Upper lobe of right lung (tissue), 1 donor: ENCODE results near the gene COPS8. TPM values are rescaled to one million over a fixed set of nuclear protein-coding genes. Genes with fewer than 3 reads are reported as not detected.

Experiments
- ATAC-seq: fragments of 200-7000 bp; cut with Tn5 transposase; one replicate; pipeline ENCODE4 v1.9.1; 2020; ENCODE audit warnings: mild to moderate bottlenecking, moderate library complexity
- DNase-seq: peaks from one replicate; pipeline ENCODE4 v3.0.0-alpha.2; 2020
- H3K27ac ChIP-seq: fragments of 200-600 bp; one replicate; pipeline ENCODE4 v1.8.0; 2022
- H3K27me3 ChIP-seq: fragments of 200-600 bp; one replicate; pipeline ENCODE4 v1.8.0; 2022; ENCODE audit warnings: mild to moderate bottlenecking
- H3K36me3 ChIP-seq: fragments of 200-600 bp; one replicate; pipeline ENCODE4 v1.8.0; 2022
- H3K4me1 ChIP-seq: fragments of 200-600 bp; one replicate; pipeline ENCODE4 v1.8.0; 2022
- H3K4me3 ChIP-seq: fragments of 200-600 bp; one replicate; pipeline ENCODE4 v1.8.0; 2022; ENCODE audit warnings: mild to moderate bottlenecking
- H3K9me3 ChIP-seq: fragments of 200-600 bp; one replicate; pipeline ENCODE4 v1.8.0; 2022
- intact Hi-C: fragments of 100-400 bp; cut with DNase I; formaldehyde crosslinking; loops from one replicate; pipeline ENCODE4 v1.11.0; 2022
- total RNA-seq: library from RNA; stranded (reverse); fragmentation: NEBNext Ultra II Directional; extraction: Animal tissue kit (Norgen Biotek cat#: 25700); gene quantifications from one replicate; pipeline ENCODE4 v1.2.1, GENCODE V29; 2021
- TF ChIP-seq, protein P1 (sequence below): fragments of 200-600 bp; IDR thresholded peaks from one replicate; pipeline ENCODE4 v1.8.0; 2022; ENCODE audit warnings: antibody characterized with exemption
- donor health status: DM: no; HTN: yes; CAD: no; lungs with severe emphysema.

The COPS8 gene
- total RNA-seq, 1 donor from 2014 or later = 40.9 TPM

- DNase-seq (no peak), ATAC-seq (no peak)
- Histone ChIP-seq H3K27me3 (no peaks in the 10 kb centered on the region), H3K4me3 (no peak overlapping the region), H3K4me1 (peaks cover 28% of the 10 kb centered on the region), H3K9me3 (no peaks in the 10 kb centered on the region), H3K36me3 (no peaks in the 10 kb centered on the region), H3K27ac (no peak overlapping the region)
- TF ChIP-seq, protein P1, sequence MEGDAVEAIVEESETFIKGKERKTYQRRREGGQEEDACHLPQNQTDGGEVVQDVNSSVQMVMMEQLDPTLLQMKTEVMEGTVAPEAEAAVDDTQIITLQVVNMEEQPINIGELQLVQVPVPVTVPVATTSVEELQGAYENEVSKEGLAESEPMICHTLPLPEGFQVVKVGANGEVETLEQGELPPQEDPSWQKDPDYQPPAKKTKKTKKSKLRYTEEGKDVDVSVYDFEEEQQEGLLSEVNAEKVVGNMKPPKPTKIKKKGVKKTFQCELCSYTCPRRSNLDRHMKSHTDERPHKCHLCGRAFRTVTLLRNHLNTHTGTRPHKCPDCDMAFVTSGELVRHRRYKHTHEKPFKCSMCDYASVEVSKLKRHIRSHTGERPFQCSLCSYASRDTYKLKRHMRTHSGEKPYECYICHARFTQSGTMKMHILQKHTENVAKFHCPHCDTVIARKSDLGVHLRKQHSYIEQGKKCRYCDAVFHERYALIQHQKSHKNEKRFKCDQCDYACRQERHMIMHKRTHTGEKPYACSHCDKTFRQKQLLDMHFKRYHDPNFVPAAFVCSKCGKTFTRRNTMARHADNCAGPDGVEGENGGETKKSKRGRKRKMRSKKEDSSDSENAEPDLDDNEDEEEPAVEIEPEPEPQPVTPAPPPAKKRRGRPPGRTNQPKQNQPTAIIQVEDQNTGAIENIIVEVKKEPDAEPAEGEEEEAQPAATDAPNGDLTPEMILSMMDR = no peak
- intact Hi-C loops = no loop called here
Measured at GRCh38 chr2:237074211-237074993, 11.3 kb upstream of the COPS8 start.

DNA sequence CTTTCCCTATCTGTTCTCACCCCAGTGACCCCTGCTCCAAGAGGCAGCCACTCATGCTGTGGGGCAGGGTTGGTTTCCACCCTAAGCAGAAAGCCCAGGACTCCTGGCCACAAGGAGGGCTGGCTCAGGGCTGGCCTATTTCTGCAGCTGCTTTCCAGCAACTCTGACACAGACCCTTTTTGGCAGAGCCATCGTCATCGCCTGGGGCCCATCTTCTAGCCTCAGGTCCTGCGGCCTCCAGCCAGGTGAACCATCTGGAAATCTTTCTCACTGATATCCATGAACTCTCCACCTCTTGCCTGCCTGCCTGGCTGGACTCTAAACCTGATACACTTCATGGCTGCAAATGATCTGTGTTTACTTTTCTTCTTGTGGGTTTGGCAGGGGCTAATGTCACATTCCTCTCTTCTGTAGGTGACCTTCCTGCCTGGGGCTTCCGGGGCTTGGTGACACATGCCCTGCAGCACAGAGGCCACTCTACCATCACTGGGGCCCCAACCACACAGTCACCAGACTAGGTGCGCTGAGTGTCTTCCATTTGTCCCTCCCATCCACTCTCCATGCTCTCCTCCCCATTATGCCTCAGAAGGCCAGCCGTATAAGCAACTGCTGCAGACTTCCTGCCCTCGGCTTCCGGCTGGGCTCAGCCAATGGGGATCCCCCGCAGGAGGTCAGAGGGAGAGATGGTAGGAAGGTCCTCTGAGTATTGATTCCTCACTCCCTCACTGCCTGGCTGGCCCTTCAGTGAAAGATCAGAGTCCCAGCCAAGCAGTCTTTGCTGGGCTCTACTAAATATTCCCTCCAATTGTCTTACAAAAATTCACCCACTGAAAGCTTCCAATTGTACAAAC, 9.7 kb upstream of the COPS8 start:
- H3K9me3 ChIP-seq = no peaks in the 10 kb centered on the region
- DNase-seq (peak; percentile 69), ATAC-seq (peak; percentile 85)
- peaks cover 28% of the 10 kb centered on the region for H3K4me1 ChIP-seq
- TF ChIP-seq, protein P1 = no peak
- no peaks in the 10 kb centered on the region for H3K27me3 ChIP-seq
- intact Hi-C loops = no loop called here
- no peak overlapping the region for H3K27ac ChIP-seq
- H3K36me3 ChIP-seq = no peaks in the 10 kb centered on the region
- H3K4me3 ChIP-seq = no peak overlapping the region

GRCh38 chr2:237081596-237081995, 4.1 kb upstream of the COPS8 start:
- TF ChIP-seq, protein P1 = no peak

DNA sequence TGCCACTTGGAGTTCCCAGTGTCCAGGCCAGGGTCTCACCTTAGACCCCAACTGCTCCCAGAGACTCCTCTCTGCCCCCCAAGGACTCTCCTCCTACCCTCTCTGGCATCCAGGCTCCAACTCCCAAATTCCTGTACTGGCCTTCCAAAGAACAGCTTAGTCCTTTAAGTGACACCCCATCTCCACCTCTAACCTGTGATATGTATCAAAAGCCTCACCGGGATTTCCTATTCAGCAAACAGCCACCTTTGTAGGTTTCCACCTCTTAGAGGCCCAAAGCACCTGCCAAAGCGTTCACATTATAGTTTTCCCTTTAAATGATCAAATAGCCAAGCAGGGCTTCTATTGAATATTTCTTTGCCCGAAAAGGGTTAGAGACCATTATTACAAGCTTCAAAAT, 2.7 kb upstream of the COPS8 start:
- TF ChIP-seq, protein P1 = no peak
- intact Hi-C loops = no loop called here
- ATAC-seq (no peak), DNase-seq (no peak)
- Histone ChIP-seq H3K27me3 (no peaks in the 10 kb centered on the region), H3K36me3 (peaks cover 7% of the 10 kb centered on the region), H3K4me3 (no peak overlapping the region), H3K9me3 (no peaks in the 10 kb centered on the region), H3K27ac (no peak overlapping the region), H3K4me1 (peaks cover 15% of the 10 kb centered on the region)

More at GRCh38 chr2:237081596-237081995, 4.1 kb upstream of the COPS8 start:
- Histone ChIP-seq H3K4me1 (peaks cover 10% of the 10 kb centered on the region), H3K27ac (no peak overlapping the region), H3K36me3 (no peaks in the 10 kb centered on the region), H3K4me3 (no peak overlapping the region), H3K9me3 (no peaks in the 10 kb centered on the region), H3K27me3 (no peaks in the 10 kb centered on the region)
- no peak for ATAC-seq
- intact Hi-C loops = no loop called here
- DNase-seq = no peak

DNA sequence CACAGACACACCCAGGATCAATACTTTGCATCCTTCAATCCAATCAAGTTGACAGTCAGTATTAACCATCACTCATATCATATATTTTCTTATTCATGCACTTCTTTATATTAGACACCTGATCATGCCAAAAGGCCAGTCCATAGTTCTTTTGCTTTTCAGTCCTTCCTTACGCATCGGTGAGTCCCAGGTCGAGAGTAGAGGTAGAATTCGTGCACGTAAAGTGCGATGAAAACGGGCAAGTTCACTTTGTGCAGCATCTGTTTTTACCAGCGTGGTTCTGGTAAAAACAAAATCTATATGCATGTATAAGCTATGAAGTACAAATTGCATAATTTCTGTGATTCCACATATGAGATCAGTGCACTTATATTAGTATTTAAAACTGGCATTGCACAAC, 1.2 kb upstream of the COPS8 start:
- no peak overlapping the region for H3K27ac ChIP-seq
- peaks cover 15% of the 10 kb centered on the region for H3K4me1 ChIP-seq
- intact Hi-C loops = no loop called here
- peaks cover 18% of the 10 kb centered on the region for H3K36me3 ChIP-seq
- DNase-seq (no peak), ATAC-seq (no peak)
- no peaks in the 10 kb centered on the region for H3K9me3 ChIP-seq
- H3K27me3 ChIP-seq = no peaks in the 10 kb centered on the region
- TF ChIP-seq, protein P1 = no peak
- H3K4me3 ChIP-seq = peak overlapping the region; percentile 79
